D341Med (cell line): ENCODE measurements around the gene PROK1.
A peak's percentile ranks its signal among the peaks of the same experiment; 100 is the strongest.
"Not testable (repeated sequence)": the region's sequence is repeated elsewhere in the genome, so short reads cannot be mapped to it uniquely, and the experiment has no call there.

Source experiments
- DNase-seq: peaks from one replicate; pipeline ENCODE4 v3.0.0; 2012; ENCODE audit warnings: low spot score

The PROK1 gene

GRCh38 chr1:110433803-110434202, 17.1 kb upstream of the PROK1 start:
- DNase-seq: peak; percentile 42

- DNase-seq: no peak
Observed at GRCh38 chr1:110434946-110435345, 16.0 kb upstream of the PROK1 start.

GRCh38 chr1:110436635-110437034, 14.3 kb upstream of the PROK1 start:
- no peak for DNase-seq

- not testable (repeated sequence) for DNase-seq
Observed at GRCh38 chr1:110437645-110438299, 13.2 kb upstream of the PROK1 start.

GRCh38 chr1:110438893-110439292, 12.1 kb upstream of the PROK1 start:
- DNase-seq: no peak

- DNase-seq: not testable (repeated sequence)
Observed at GRCh38 chr1:110439873-110440272, 11.1 kb upstream of the PROK1 start.

GRCh38 chr1:110440877-110441276, 10.1 kb upstream of the PROK1 start:
- no peak for DNase-seq

GRCh38 chr1:110441888-110442287, 9.1 kb upstream of the PROK1 start:
- no peak for DNase-seq

GRCh38 chr1:110443451-110443850, 7.5 kb upstream of the PROK1 start:
- DNase-seq: no peak

- DNase-seq: no peak
Observed at GRCh38 chr1:110444561-110444960, 6.4 kb upstream of the PROK1 start.

GRCh38 chr1:110449661-110450651, 993 bp upstream of the PROK1 start:
- no peak for DNase-seq

GRCh38 chr1:110452330-110452729, 1.4 kb downstream of the PROK1 start:
- DNase-seq: no peak

- DNase-seq: no peak
Observed at GRCh38 chr1:110453829-110454228, 2.9 kb downstream of the PROK1 start.

GRCh38 chr1:110454328-110454727, 3.4 kb downstream of the PROK1 start:
- DNase-seq: no peak

- no peak for DNase-seq
Observed at GRCh38 chr1:110455151-110455550, 4.2 kb downstream of the PROK1 start.

GRCh38 chr1:110457206-110457605, 6.3 kb downstream of the PROK1 start:
- no peak for DNase-seq

GRCh38 chr1:110460253-110461220, 9.6 kb downstream of the PROK1 start:
- DNase-seq: peak; percentile 76

- no peak for DNase-seq
Observed at GRCh38 chr1:110462093-110462492, 11.1 kb downstream of the PROK1 start.

GRCh38 chr1:110462964-110463363, 12.0 kb downstream of the PROK1 start:
- no peak for DNase-seq

- DNase-seq: no peak
Observed at GRCh38 chr1:110463725-110464124, 12.8 kb downstream of the PROK1 start.

- no peak for DNase-seq
Observed at GRCh38 chr1:110464340-110464739, 13.4 kb downstream of the PROK1 start.
